Measurements from ENCODE around the gene CLDN5.

Gene CLDN5

GRCh38 chr22:19567157-19568009 lies 43.2 kb upstream of the CLDN5 start:
- no peak for DNase-seq (ENCODE audit: low read depth in 2 of 2)
- no peak for TF ChIP-seq CTCF (IDR thresholded peaks at IDR 0.05; ENCODE audit: low read depth, low read length)

GRCh38 chr22:19566279-19567156 lies 42.3 kb upstream of the CLDN5 start:
- no peak for TF ChIP-seq CTCF (IDR thresholded peaks at IDR 0.05; ENCODE audit: low read depth, low read length)
- H3K4me3 ChIP-seq (replicated peaks in 1 of 2; ENCODE audit: low read depth in 2 of 2, low read length in 2 of 2) = no peak overlapping the region
- no peak for DNase-seq (ENCODE audit: low read depth in 2 of 2)

More at GRCh38 chr22:19567157-19568009, 43.2 kb upstream of the CLDN5 start:
- H3K4me3 ChIP-seq (replicated peaks in 1 of 2; ENCODE audit: low read depth in 2 of 2, low read length in 2 of 2) = no peak overlapping the region

GRCh38 chr22:19565382-19566278 lies 41.4 kb upstream of the CLDN5 start:
- TF ChIP-seq CTCF (IDR thresholded peaks at IDR 0.05; ENCODE audit: low read depth, low read length) = no peak
- no peak overlapping the region for H3K4me3 ChIP-seq (replicated peaks in 1 of 2; ENCODE audit: low read depth in 2 of 2, low read length in 2 of 2)
- no peak for DNase-seq (ENCODE audit: low read depth in 2 of 2)

DNA sequence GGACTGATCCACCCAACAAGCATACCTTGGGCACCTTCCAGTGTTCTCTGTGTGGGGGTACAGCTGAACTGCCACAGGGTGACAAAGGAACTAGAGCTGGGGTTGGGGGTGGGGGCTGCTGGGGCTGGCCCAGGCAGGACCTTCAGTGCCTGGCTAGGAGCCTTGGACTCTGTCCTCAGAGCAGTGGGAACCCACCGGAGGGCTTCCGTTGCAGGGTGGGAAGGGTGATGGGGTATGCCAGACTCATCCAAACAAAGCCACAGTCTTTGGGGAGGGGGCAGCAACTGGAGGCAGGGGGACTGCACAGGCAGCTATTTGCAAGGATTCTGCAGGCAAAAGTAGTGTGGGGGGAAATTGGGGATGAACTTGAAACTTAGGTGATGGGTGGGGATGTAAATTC lies 35.7 kb upstream of the CLDN5 start:
- no peak for DNase-seq (ENCODE audit: low read depth in 2 of 2)
- H3K4me3 ChIP-seq (replicated peaks in 1 of 2; ENCODE audit: low read depth in 2 of 2, low read length in 2 of 2) = no peak overlapping the region
- no peak for TF ChIP-seq CTCF (IDR thresholded peaks at IDR 0.05; ENCODE audit: low read depth, low read length)

DNA sequence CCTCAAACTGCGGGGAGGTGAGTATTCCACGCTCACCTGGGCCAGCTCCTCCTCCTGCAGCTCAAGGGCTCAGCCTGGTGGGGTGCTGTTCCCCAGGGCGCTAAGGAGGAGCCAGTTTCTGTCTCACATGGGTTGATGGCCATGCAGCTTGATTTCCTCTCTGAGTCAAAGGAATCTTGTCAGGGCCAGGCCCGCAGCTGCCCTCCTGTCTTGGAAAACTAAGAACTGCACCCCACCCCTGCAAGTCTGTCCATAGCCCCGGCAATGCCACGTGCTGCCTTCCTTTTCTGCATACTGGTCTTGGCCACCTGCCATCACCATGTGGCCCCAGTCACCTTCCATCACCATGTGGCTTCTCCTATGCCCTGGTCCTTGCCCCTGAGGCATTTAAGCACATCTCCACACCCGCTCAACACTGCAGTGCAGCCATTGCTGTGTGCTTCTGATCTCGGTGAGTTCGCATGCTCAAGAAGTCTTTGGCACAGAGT lies 35.2 kb upstream of the CLDN5 start:
- DNase-seq (ENCODE audit: low read depth in 2 of 2) = no peak
- TF ChIP-seq CTCF (IDR thresholded peaks at IDR 0.05; ENCODE audit: low read depth, low read length) = no peak
- no peak overlapping the region for H3K4me3 ChIP-seq (replicated peaks in 1 of 2; ENCODE audit: low read depth in 2 of 2, low read length in 2 of 2)

GRCh38 chr22:19556963-19557545 lies 32.8 kb upstream of the CLDN5 start:
- H3K4me3 ChIP-seq (replicated peaks in 1 of 2; ENCODE audit: low read depth in 2 of 2, low read length in 2 of 2) = no peak overlapping the region
- DNase-seq (ENCODE audit: low read depth in 2 of 2) = no peak
- no peak for TF ChIP-seq CTCF (IDR thresholded peaks at IDR 0.05; ENCODE audit: low read depth, low read length)
